Measurements from ENCODE around the gene PPARD. TPM values are rescaled to one million over a fixed set of nuclear protein-coding genes. Genes with fewer than 3 reads are reported as not detected.

The PPARD gene
- total and polyA plus RNA-seq, 2 of the 13 experiments (the other 11 are each of a cell fraction or from before 2014, with no cell fraction given), result 6.1 to 13.3 TPM

- no peak for TF ChIP-seq SP5 (CRISPR knock-in tag; IDR thresholded peaks at IDR 0.05; ENCODE audit: borderline replicate concordance, low read depth)
- no peak for TF ChIP-seq ZNF260 (CRISPR knock-in tag; IDR thresholded peaks at IDR 0.05; ENCODE audit: borderline replicate concordance, low read depth)
- peak; percentile 38; the same call in 1 of the 2 replicates for TF ChIP-seq HNF4A (CRISPR knock-in tag; IDR thresholded peaks at IDR 0.05)
- TF ChIP-seq ZNF816 (CRISPR knock-in tag; IDR thresholded peaks at IDR 0.05; ENCODE audit: borderline replicate concordance), result no peak
- TF ChIP-seq THAP7 (CRISPR knock-in tag; IDR thresholded peaks at IDR 0.05), result no peak
- no peak for TF ChIP-seq ZNF3 (CRISPR knock-in tag; IDR thresholded peaks at IDR 0.05)
- TF ChIP-seq MTA3 (CRISPR knock-in tag; IDR thresholded peaks at IDR 0.05), result no peak
- no peak for TF ChIP-seq PAXIP1 (CRISPR knock-in tag; conservative IDR thresholded peaks at IDR 0.05)
- no peak for TF ChIP-seq CHD2 (IDR thresholded peaks at IDR 0.05; ENCODE audit: low read depth, low read length)
- no peak; the same call in 1 of the 2 replicates for TF ChIP-seq ZNF552 (CRISPR knock-in tag; IDR thresholded peaks at IDR 0.05; ENCODE audit: borderline replicate concordance)
- TF ChIP-seq MIER3 (CRISPR knock-in tag; IDR thresholded peaks at IDR 0.05; ENCODE audit: borderline replicate concordance), result 0 out of 2 replicates have a peak, but pooled peaks have one; percentile 13
- TF ChIP-seq ZNF883 (CRISPR knock-in tag; IDR thresholded peaks at IDR 0.05; ENCODE audit: not compliant biosample characterization), result no peak
- TF ChIP-seq HMG20A (CRISPR knock-in tag; IDR thresholded peaks at IDR 0.05; ENCODE audit: borderline replicate concordance), result no peak
- no peak for TF ChIP-seq BCLAF1 (IDR thresholded peaks at IDR 0.05)
- peak; percentile 58; the same call in 1 of the 2 replicates for TF ChIP-seq ZBTB33 (CRISPR knock-in tag; IDR thresholded peaks at IDR 0.05)
- TF ChIP-seq SNAPC2 (CRISPR knock-in tag; IDR thresholded peaks at IDR 0.05), result no peak
- no peak for TF ChIP-seq MAFF (IDR thresholded peaks at IDR 0.05; ENCODE audit: low read depth, low read length)
- no peak for TF ChIP-seq NAIF1 (CRISPR knock-in tag; IDR thresholded peaks at IDR 0.05; ENCODE audit: borderline replicate concordance)
- no peak for TF ChIP-seq ZNF768 (CRISPR knock-in tag; IDR thresholded peaks at IDR 0.05)
- no peak for TF ChIP-seq NKX3-1 (CRISPR knock-in tag; IDR thresholded peaks at IDR 0.05)
- no peak for TF ChIP-seq ZNF414 (CRISPR knock-in tag; IDR thresholded peaks at IDR 0.05)
Measured at GRCh38 chr6:35370785-35371493, 28.6 kb downstream of the PPARD start (continued).

Measured in HepG2 (cell line).